Kidney tubule cell (primary cell): Measurements from ENCODE around the gene IMPDH2.
A peak's percentile ranks its signal among the peaks of the same experiment; 100 is the strongest.

Experiments used
- DNase-seq: peaks from one replicate; pipeline ENCODE4 v3.0.0-alpha.2; 2018; ENCODE audit warnings: low spot score

Gene IMPDH2

GRCh38 chr3:49005998-49006397 is 23.2 kb downstream of the IMPDH2 start:
- DNase-seq = no peak

DNA sequence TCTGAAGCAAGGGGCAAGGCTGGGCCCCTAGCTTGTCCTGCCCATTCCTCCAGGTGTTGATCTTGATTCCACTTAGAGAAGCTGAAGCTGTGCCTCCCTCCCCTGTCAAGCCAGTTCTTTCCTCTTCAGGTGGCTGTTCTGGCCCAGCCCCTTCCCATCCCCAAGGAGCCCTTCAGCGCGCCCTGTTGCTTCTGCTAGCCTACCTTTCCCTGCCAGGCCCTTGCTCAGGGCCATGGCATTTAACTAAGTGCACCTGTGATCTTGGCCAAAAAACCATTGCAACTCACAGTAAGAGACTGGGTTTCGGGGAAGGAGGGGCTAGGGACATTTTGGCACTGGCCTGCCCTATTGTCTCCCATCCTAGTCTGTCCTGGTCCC is 23.9 kb downstream of the IMPDH2 start:
- DNase-seq = no peak

DNA sequence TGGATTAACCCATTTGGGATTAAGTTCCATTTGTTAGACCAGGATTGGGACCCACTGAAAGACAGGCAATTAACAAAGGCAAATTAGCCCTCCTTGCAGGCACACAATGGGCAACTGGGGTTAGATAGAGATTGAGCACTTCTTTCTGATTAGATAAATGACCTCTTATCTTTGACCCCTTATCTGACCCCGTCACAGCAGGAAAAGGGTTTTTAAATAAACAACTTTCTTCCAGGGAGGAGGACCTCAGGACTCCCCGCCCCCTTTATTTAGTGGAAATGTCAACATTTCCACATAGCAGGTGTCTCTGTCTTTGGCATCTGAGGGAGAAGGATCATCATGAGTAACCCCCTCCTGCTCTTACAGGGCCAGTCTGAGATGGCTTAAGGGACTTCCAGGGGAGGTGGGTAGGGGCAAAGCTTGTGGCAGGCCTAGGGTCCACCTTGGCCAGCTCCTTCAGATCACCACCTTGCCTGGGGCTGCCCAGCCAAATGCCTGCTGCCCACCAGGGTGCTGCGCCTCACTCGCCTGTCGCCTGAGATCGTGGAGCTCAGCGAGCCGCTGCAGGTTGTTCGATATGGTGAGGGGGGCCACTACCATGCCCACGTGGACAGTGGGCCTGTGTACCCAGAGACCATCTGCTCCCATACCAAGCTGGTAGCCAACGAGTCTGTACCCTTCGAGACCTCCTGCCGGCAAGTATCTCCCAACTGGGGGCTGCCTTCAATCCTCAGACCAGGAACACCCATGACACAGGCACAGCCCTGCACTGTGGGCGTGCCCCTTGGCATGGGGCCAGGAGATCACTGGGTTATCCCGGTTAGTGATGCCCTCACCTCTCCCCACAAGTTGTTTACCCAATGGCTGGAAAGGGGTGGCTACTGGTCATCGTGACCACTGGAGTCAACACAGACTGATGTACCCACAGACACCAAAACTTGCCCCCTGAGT is 24.6 kb downstream of the IMPDH2 start:
- peak; percentile 21 for DNase-seq

GRCh38 chr3:49001155-49001554 is 28.0 kb downstream of the IMPDH2 start:
- no peak for DNase-seq

- no peak for DNase-seq
Observed at GRCh38 chr3:48999085-48999858, 29.9 kb downstream of the IMPDH2 start.

DNA sequence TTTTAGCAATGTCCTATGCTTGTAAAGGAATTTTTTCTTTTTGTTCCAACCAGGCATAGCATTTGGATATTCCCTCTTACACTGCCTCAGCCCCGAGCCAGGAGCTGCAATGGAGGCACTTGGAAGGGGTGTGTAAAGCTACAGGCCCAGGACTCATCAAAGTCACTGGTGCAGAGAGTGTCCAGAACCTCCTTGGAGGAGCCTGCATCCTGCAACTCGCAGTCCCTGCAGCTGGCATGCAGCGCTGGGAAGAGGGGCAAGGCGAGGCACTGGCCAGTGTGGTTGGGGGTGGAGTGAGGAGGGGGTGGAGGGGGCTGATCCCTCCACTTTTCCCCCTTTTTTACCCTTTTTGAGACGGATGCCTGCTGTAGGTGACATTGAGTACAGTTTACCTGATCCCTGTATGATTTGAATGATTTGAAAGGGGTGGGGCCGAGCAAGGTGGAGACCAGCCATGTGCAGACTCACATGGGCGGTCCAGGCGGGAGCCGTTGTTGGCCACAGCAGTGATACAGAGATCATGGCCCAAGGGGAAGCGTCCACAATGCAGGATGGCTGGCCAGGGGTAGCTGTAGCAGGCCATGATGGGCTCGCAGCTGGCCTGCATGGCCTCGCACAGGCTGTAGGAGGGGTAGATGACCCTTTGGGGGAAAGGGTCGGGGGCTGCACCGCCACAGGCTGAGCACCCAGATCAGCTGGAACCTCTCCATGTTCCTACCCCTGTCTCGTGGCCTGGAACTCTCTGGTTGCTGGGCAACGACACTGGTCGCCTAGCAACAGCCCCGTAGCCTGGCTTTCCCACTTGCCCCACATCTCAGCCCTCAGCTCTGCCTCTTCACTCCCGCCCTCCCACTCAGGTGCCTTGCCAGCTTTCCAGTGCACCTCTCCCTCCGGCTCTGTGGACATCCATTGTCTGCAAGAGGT is 31.2 kb downstream of the IMPDH2 start:
- no peak for DNase-seq

GRCh38 chr3:48997102-48997635 is 32.0 kb downstream of the IMPDH2 start:
- no peak for DNase-seq

DNA sequence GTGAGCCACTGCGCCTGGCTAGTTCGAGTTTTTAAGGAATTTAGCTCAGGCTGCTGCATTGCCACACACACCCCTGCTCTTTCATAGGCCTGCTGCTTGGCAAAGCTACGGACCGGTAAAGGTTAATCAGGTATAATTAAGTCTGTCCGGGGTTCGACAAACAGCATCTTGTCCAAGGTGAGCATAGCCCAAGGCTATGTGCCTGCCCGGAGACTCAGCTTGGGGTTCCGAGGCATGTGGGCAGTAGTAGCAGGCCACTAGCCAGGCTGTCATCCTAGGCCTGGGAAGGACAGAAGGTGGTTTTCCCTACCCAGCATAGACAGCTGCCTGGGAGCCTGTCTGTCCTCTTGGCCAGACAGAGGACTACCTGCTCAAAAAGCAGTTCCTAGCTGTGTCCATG is 32.6 kb downstream of the IMPDH2 start:
- no peak for DNase-seq

DNA sequence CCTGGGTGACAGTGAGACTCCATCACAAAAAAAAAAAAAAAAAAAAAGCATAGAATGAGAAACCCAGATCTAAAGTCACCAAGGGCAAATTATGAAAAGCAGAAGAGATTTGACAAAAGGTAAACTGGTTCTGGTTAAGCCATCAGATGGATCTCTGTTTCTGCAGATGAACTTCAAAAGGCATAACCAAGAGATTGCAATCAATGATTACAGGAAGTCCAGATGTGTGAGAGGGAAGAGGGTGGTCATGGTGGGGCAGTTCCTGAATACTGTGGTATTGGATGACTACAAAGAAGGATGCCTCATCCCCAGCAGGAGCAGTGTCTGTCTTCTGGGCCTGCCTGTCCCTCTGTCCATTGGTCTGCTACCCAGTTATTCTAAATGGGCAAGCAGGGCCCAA is 35.4 kb downstream of the IMPDH2 start:
- DNase-seq = no peak

GRCh38 chr3:48991851-48992545 is 37.2 kb downstream of the IMPDH2 start:
- DNase-seq = no peak

DNA sequence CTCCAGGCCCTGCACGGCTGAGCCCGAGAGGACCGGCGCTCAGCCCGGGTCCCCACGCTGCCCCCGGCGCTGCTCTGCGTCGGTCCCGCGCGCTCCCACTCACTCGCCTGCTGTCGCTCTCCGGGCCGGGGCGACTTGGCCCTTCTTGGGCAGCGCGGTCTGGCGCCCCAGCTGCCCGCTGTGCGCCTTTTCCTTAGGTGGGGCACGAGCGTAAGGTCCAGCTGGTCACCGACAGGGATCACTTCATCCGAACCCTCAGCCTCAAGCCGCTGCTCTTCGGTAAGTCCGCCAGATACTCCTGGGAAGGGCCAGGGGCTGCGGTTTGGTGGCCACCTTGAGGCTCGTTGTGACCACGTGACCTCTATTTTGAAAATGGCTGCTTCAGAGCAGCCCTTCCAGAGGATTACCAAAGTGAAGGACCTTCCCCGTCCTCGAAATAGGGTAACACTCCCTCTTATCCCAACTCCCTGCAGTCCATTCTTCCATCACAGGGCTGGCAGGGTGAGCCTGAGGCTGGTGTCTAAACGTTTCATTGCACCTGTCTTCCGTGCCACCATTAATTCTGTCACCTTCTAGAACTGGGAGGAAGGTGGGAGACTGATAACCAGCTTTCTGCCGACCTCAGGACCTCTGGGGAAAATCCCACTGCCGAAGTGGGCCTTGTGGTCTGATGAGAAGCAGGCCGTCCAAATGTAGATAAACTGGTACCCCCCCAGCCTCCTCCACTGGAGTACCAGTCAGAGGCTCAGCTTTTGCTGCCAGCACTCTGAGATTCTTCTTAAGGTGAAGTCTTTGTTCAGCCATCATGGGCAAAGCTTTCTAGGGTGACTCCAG is 38.3 kb downstream of the IMPDH2 start:
- peak; percentile 43 for DNase-seq

GRCh38 chr3:48989796-48990635 is 39.2 kb downstream of the IMPDH2 start, which contains the start of gene P4HTM:
TSS of gene P4HTM (plus strand) at chr3:48990241. CDS start at chr3:48990257, 16 bp downstream.
- DNase-seq = peak; percentile 94

GRCh38 chr3:48989126-48989795 is 39.9 kb downstream of the IMPDH2 start:
- no peak for DNase-seq

- DNase-seq = no peak
Observed at GRCh38 chr3:48985831-48986376, 43.3 kb downstream of the IMPDH2 start.

GRCh38 chr3:48984663-48985062 is 44.5 kb downstream of the IMPDH2 start:
- peak; percentile 58 for DNase-seq

DNA sequence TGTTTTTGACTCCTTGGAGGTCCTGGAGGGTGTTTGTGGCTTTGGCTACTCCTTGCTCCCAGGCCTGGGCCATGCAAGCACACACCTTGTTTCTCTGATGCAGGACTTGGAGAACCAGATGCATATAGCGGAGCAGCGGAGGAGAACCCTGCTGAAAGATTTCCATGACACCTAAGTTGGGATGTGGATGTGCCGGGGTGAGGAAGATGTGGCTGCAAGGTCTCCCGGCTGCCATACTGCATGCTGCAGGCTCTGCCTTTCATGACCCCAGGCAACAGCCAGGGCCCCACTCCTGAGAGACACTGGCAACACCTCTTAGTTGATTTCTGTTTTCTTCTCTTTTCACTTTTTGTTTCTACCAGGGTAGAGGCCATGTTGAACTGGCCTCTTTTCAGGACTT is 46.1 kb downstream of the IMPDH2 start:
- DNase-seq = no peak

DNA sequence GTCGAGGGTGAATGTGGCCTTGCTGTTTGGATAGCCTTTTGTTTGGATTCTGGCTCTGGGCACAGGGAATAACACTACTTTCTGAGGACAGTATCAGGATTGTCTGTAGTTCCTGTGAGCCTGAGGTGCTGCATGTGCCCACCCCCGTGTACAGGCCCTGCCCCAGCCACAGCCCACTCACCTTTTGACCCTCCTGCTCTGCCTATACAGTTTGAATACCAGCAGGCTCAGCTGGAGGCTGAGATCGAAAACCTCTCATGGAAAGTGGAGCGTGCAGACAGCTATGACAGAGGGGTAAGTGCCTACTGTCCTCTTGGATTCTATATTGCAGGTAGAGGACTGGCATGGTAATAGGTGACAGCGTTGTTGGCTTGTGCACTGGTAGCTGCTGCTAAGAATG is 46.5 kb downstream of the IMPDH2 start:
- DNase-seq = no peak

GRCh38 chr3:48982016-48982415 is 47.2 kb downstream of the IMPDH2 start:
- DNase-seq = no peak
